Neural progenitor cell (in vitro differentiated cells): ENCODE data around the gene KCNC4. TPM values are rescaled to one million over a fixed set of nuclear protein-coding genes. Genes with fewer than 3 reads are reported as not detected.

Source experiments
- DNase-seq: peaks from one replicate; pipeline ENCODE4 v3.0.0-alpha.2; 2016; ENCODE audit warnings: low spot score
- H2AFZ ChIP-seq: fragments of 200-600 bp; sonication (generic); replicated peaks from 2 replicates; pipeline ENCODE4 v1.6.1; 2016; ENCODE audit warnings: antibody characterized with exemption
- H3F3A ChIP-seq: fragments of 200-600 bp; sonication (generic); 2 replicates; pipeline ENCODE4 v1.6.1; 2016; ENCODE audit warnings: antibody characterized with exemption, low read depth
- H3K27ac ChIP-seq: fragments of 200-600 bp; sonication (generic); 2 replicates; pipeline ENCODE4 v1.5.1; 2016; ENCODE audit warnings: mild to moderate bottlenecking
- H3K27me3 ChIP-seq: fragments of 200-600 bp; sonication (generic); 2 replicates; pipeline ENCODE4 v1.6.1; 2016; ENCODE audit warnings: mild to moderate bottlenecking, moderate library complexity
- H3K36me3 ChIP-seq: fragments of 200-600 bp; sonication (generic); 2 replicates; pipeline ENCODE4 v1.5.1; 2016
- H3K4me1 ChIP-seq: fragments of 200-600 bp; sonication (generic); 2 replicates; pipeline ENCODE4 v1.6.1; 2016; ENCODE audit warnings: mixed run types
- H3K4me2 ChIP-seq: fragments of 200-600 bp; sonication (generic); 2 replicates; pipeline ENCODE4 v1.6.1; 2016
- H3K4me3 ChIP-seq: fragments of 200-600 bp; sonication (generic); 2 replicates; pipeline ENCODE4 v1.5.1; 2016
- H3K79me2 ChIP-seq: fragments of 200-600 bp; sonication (generic); 2 replicates; pipeline ENCODE4 v1.6.1; 2016; ENCODE audit warnings: low read depth
- H3K9ac ChIP-seq: fragments of 200-600 bp; sonication (generic); 2 replicates; pipeline ENCODE4 v1.6.1; 2016
- H3K9me3 ChIP-seq: fragments of 200-600 bp; sonication (generic); 2 replicates; pipeline ENCODE4 v1.5.1; 2016; ENCODE audit warnings: low read depth
- H4K20me1 ChIP-seq: fragments of 200-600 bp; sonication (generic); 2 replicates; pipeline ENCODE4 v1.6.1; 2016; ENCODE audit warnings: low read depth
- H3K27ac Mint-ChIP-seq: 3 replicates; pipeline ENCODE4 v1.8.0; 2021; ENCODE audit warnings: mixed read lengths
- H3K27me3 Mint-ChIP-seq: 2 replicates; pipeline ENCODE4 v1.8.0; 2022; ENCODE audit warnings: low read depth, mild to moderate bottlenecking, inconsistent platforms, moderate library complexity, mixed read lengths; ENCODE audit not compliant: insufficient read depth
- H3K36me3 Mint-ChIP-seq: 3 replicates; pipeline ENCODE4 v1.8.0; 2021; ENCODE audit warnings: mixed read lengths
- H3K4me1 Mint-ChIP-seq: 3 replicates; pipeline ENCODE4 v1.8.0; 2021; ENCODE audit warnings: mixed read lengths
- H3K4me3 Mint-ChIP-seq: 3 replicates; pipeline ENCODE4 v1.8.0; 2021; ENCODE audit warnings: mild to moderate bottlenecking, moderate library complexity, mixed read lengths
- H3K9me3 Mint-ChIP-seq: 3 replicates; pipeline ENCODE4 v1.8.0; 2020; ENCODE audit warnings: mixed read lengths
- EZH2 ChIP-seq: fragments of 200-600 bp; sonication (generic); IDR thresholded peaks from 2 replicates; pipeline ENCODE4 v1.6.1; 2017; ENCODE audit warnings: antibody characterized with exemption, mild to moderate bottlenecking, moderate library complexity
- EZH2phosphoT487 ChIP-seq: fragments of 200-600 bp; sonication (generic); IDR thresholded peaks from 2 replicates; pipeline ENCODE4 v1.6.1; 2017; ENCODE audit warnings: antibody characterized with exemption
- total RNA-seq: library from RNA; depleted of rRNA; stranded (reverse); fragments of >200 nt; gene quantifications from 2 replicates; pipeline ENCODE4 v1.2.3, GENCODE V29; 2015; ENCODE audit warnings: low replicate concordance
- TF ChIP-seq, protein P1 (sequence below): fragments of 200-600 bp; sonication (generic); IDR thresholded peaks from 2 replicates; pipeline ENCODE4 v1.5.1; 2017; ENCODE audit warnings: antibody characterized with exemption, mild to moderate bottlenecking

Gene KCNC4
- total RNA-seq, 1 donor from 2014 or later, result 1.3 TPM

- Mint-ChIP-seq H3K27ac (no peak overlapping the region), H3K27me3 (peaks cover 18% of the 10 kb centered on the region), H3K4me3 (no peak overlapping the region), H3K4me1 (peaks cover 20% of the 10 kb centered on the region), H3K9me3 (no peaks in the 10 kb centered on the region), H3K36me3 (no peaks in the 10 kb centered on the region)
- peak overlapping the region; percentile 40 for H2AFZ ChIP-seq
- no peaks in the 10 kb centered on the region for H3K36me3 ChIP-seq
- peak; percentile 91 for DNase-seq
- H4K20me1 ChIP-seq, result peaks cover 8% of the 10 kb centered on the region
- H3F3A ChIP-seq, result peaks cover 34% of the 10 kb centered on the region
- peaks cover 14% of the 10 kb centered on the region for H3K4me1 ChIP-seq
- no peaks in the 10 kb centered on the region for H3K9me3 ChIP-seq
- no peak overlapping the region for H3K4me3 ChIP-seq
- no peak overlapping the region for H3K4me2 ChIP-seq
- no peaks in the 10 kb centered on the region for H3K79me2 ChIP-seq
- no peak overlapping the region for H3K27ac ChIP-seq
- TF ChIP-seq, protein P1, sequence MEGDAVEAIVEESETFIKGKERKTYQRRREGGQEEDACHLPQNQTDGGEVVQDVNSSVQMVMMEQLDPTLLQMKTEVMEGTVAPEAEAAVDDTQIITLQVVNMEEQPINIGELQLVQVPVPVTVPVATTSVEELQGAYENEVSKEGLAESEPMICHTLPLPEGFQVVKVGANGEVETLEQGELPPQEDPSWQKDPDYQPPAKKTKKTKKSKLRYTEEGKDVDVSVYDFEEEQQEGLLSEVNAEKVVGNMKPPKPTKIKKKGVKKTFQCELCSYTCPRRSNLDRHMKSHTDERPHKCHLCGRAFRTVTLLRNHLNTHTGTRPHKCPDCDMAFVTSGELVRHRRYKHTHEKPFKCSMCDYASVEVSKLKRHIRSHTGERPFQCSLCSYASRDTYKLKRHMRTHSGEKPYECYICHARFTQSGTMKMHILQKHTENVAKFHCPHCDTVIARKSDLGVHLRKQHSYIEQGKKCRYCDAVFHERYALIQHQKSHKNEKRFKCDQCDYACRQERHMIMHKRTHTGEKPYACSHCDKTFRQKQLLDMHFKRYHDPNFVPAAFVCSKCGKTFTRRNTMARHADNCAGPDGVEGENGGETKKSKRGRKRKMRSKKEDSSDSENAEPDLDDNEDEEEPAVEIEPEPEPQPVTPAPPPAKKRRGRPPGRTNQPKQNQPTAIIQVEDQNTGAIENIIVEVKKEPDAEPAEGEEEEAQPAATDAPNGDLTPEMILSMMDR, result peak; percentile 87
- no peak for TF ChIP-seq EZH2
- H3K27me3 ChIP-seq, result peaks cover 41% of the 10 kb centered on the region
- H3K9ac ChIP-seq, result no peak overlapping the region
These were observed 2.3 kb upstream of the KCNC4 start for GRCh38 chr1:110207831-110208230.

DNA sequence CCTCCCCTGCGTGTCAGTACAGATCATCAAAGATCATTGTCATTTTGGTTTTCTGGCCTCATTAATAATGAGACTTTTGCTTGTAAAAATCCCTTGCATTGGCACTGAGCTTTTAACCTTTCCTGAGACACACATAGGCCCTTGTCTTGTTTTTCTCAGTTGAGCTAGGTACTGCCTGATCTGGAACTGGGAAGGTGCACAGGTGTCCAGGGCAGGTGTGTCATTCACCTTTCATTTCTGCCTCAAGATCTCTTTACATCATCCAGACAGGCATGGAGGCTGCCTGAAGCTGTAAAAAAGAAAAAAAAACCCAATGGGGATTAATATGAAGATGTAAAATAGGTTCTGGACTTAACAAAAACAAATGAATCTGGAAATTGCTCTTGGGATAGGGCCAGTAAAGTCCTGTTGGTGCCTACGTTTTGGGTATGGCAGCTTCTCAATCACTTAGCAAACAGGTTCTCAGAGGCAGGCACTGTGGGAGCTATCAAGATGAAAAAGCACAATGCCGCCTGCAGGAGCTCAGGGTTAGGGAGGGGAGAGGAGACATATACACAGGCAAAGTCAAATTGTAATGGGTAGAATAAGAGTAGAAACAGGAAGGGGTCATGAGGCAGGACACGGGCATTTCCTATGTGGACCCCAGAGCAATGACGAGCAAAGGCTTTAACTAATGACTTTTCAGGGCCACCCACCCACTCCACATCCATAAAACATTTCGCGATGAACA lies 1.0 kb upstream of the KCNC4 start:
- H3F3A ChIP-seq, result peaks cover 38% of the 10 kb centered on the region
- peak overlapping the region; percentile 68 for H3K4me3 ChIP-seq
- H2AFZ ChIP-seq, result peak overlapping the region; percentile 86
- no peak overlapping the region for H3K27ac ChIP-seq
- peaks cover 13% of the 10 kb centered on the region for H4K20me1 ChIP-seq
- peak overlapping the region; percentile 17 for H3K27ac Mint-ChIP-seq
- H3K9me3 Mint-ChIP-seq, result no peaks in the 10 kb centered on the region
- peaks cover 45% of the 10 kb centered on the region for H3K27me3 ChIP-seq
- TF ChIP-seq EZH2 (no peak), EZH2phosphoT487 (no peak)
- TF ChIP-seq, protein P1, result no peak
- no peaks in the 10 kb centered on the region for H3K36me3 Mint-ChIP-seq
- H3K36me3 ChIP-seq, result no peaks in the 10 kb centered on the region
- H3K9ac ChIP-seq, result no peak overlapping the region
- no peaks in the 10 kb centered on the region for H3K79me2 ChIP-seq
- H3K4me1 ChIP-seq, result peaks cover 19% of the 10 kb centered on the region
- no peaks in the 10 kb centered on the region for H3K9me3 ChIP-seq
- H3K27me3 Mint-ChIP-seq, result peaks cover 28% of the 10 kb centered on the region
- H3K4me3 Mint-ChIP-seq, result peak overlapping the region; percentile 90
- peak overlapping the region; percentile 94 for H3K4me2 ChIP-seq
- DNase-seq, result peak; percentile 23
- H3K4me1 Mint-ChIP-seq, result peaks cover 24% of the 10 kb centered on the region

DNA sequence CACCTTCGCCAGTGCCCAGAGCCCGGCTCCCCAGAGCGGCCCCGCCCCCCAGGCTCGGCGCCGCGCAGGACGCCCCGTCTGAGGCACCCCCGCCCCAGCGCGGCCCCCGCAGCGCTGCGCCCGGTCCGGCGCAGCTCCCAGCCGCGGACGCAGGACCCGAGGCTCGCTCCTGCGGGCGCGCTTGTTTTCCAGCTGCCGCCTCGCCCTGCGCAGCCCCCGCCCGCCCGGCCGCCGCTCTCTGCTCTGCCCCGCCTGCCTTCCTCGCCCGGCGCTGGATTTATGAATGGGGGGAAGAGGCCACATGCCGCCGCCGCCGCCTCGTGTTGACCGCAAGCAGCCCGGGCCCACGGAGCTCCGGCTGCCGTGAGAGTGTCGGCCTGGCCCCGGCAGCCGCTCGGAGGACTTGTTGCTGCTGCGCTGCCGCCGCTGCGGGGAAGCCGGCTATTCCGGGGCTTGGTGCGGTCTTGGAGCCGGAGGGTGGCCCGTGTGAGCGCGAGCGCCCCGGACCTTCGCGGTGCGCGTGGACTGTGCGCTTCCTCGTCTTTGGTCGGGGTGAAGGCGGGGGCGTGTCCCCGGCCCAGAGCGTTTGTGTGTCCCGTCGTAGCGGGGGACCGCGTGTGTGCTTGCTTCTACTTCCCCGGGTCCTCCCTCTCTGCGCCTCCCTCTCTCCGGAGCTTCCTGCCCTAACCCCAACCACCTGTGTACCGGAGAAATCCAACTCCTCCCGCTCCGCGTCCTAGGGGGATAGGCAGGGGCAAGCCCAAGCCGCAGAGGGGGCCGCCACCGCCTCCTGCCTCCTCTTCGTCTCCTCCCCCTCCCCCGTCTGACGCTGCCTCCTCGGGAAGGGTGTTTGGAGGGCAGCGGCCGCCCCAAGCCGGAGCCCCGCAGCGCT lies 736 bp downstream of the KCNC4 start:
- Histone ChIP-seq H3K4me1 (peaks cover 19% of the 10 kb centered on the region), H3K79me2 (no peaks in the 10 kb centered on the region), H3K9ac (no peak overlapping the region), H3K27ac (no peak overlapping the region), H3K4me2 (peak overlapping the region; percentile 94), H3K27me3 (peaks cover 45% of the 10 kb centered on the region), H4K20me1 (peaks cover 13% of the 10 kb centered on the region), H3K36me3 (no peaks in the 10 kb centered on the region), H3K9me3 (no peaks in the 10 kb centered on the region), H3K4me3 (peak overlapping the region; percentile 68), H3F3A (peaks cover 38% of the 10 kb centered on the region), H2AFZ (peak overlapping the region; percentile 86)
- H3K27me3 Mint-ChIP-seq, result peaks cover 31% of the 10 kb centered on the region
- H3K27ac Mint-ChIP-seq, result no peak overlapping the region
- no peaks in the 10 kb centered on the region for H3K9me3 Mint-ChIP-seq
- peaks cover 30% of the 10 kb centered on the region for H3K4me1 Mint-ChIP-seq
- TF ChIP-seq EZH2phosphoT487 (no peak), EZH2 (no peak)
- TF ChIP-seq, protein P1, result no peak
- H3K4me3 Mint-ChIP-seq, result peak overlapping the region; percentile 86
- peak; percentile 77 for DNase-seq
- no peaks in the 10 kb centered on the region for H3K36me3 Mint-ChIP-seq
